HG02798 (cell line): ENCODE data around the gene SRSF10.

Source experiments
- ATAC-seq: cut with Tn5 transposase; IDR thresholded peaks from one replicate; pipeline ENCODE4 v1.9.1; 2021; ENCODE audit warnings: mild to moderate bottlenecking; ENCODE audit not compliant: unreplicated experiment, poor library complexity

Gene SRSF10

DNA sequence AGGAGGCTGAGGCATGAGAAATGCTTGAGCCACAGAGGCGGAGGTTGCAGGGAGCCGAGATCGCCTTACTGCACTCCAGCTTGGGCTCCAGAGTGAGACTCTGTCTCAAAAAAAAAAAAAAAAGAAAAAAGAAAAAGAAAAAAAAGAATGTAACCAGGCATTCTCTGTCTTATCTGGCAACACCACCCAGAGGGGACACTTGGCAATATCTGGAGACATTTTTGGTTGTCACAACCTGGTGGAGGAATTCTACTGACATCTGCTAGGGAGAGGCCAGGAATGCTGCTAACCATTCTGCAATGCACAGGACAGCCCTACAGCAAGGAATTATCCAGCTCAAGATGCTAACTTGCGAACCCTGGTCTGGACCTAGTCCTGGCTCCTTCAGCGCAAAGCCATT is 64.7 kb downstream of the SRSF10 start:
- ATAC-seq = no peak

DNA sequence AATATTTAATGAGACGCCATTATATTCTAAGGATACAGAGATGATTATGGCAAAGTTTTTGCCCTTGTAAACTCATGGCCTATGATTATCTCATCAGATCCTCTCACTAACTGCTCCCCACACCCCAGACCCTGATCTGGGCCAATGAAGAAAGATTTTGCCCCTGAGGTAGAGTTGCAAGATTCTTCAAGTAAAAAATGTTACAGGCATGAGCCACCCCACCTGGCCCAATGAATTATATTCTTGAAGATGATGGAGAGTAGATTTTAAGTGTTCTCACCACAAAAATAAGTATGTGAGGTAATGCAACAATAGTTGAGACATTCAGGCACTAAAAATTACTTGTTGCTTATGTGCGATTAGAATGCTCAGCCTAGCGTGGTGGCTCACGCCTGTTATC is 65.2 kb downstream of the SRSF10 start:
- ATAC-seq = no peak
